PC-9 (cell line): ENCODE data around the gene ZNF341. TPM values are rescaled to one million over a fixed set of nuclear protein-coding genes. Genes with fewer than 3 reads are reported as not detected.
A peak's percentile ranks its signal among the peaks of the same experiment; 100 is the strongest.

Experiments used
- BruUV-seq: library from RNA; stranded (reverse); fragments of 400-500 nt; replicated peaks from 2 replicates; lab custom pipeline; 2021; lab: Mats Ljungman, UMichigan
- CTCF ChIA-PET: fragments of 300-600 bp; sonication (Branson Sonifier 250); formaldehyde crosslinking; loops from one replicate; lab custom pipeline; 2022; ENCODE audit warnings: antibody characterized with exemption; lab: Charles Lee
- POLR2A ChIA-PET: fragments of 300-600 bp; sonication (Branson Sonifier 250); formaldehyde crosslinking; loops from one replicate; lab custom pipeline; 2022; ENCODE audit warnings: antibody characterized with exemption; ENCODE audit not compliant: unreplicated experiment; lab: Charles Lee
- DNase-seq, 2 experiments: peaks; one replicate each; pipeline versions ENCODE4 v3.0.0 to v3.0.0-alpha.2; 2015 to 2022; ENCODE audit warnings: mixed read lengths in 1 of 2
- H2AFZ ChIP-seq: fragments of 200-600 bp; sonication (generic); 2 replicates; pipeline ENCODE4 v1.8.1; 2017; ENCODE audit warnings: antibody characterized with exemption
- H3F3A ChIP-seq: fragments of 200-600 bp; sonication (generic); 2 replicates; pipeline ENCODE4 v1.8.1; 2017; ENCODE audit warnings: antibody characterized with exemption, mild to moderate bottlenecking, low read depth; ENCODE audit not compliant: insufficient read depth
- H3K27ac ChIP-seq: fragments of 200-600 bp; sonication (generic); 2 replicates; pipeline ENCODE4 v1.6.1; 2016; ENCODE audit warnings: mixed run types
- H3K27me3 ChIP-seq: fragments of 200-600 bp; sonication (generic); 2 replicates; pipeline ENCODE4 v1.6.1; 2016; ENCODE audit warnings: low read depth, mixed run types; ENCODE audit not compliant: insufficient read depth
- H3K36me3 ChIP-seq: fragments of 200-600 bp; sonication (generic); 2 replicates; pipeline ENCODE4 v1.6.1; 2016; ENCODE audit warnings: low read depth, mixed run types
- H3K4me1 ChIP-seq: fragments of 200-600 bp; sonication (generic); replicated peaks from 2 replicates; pipeline ENCODE4 v1.6.1; 2016; ENCODE audit warnings: mixed run types; ENCODE audit not compliant: insufficient read depth
- H3K4me2 ChIP-seq: fragments of 200-600 bp; sonication (generic); 2 replicates; pipeline ENCODE4 v1.6.1; 2017; ENCODE audit warnings: mixed run types
- H3K4me3 ChIP-seq: fragments of 200-600 bp; sonication (generic); 2 replicates; pipeline ENCODE4 v1.6.1; 2016; ENCODE audit warnings: mixed run types
- H3K79me2 ChIP-seq: fragments of 200-600 bp; sonication (generic); 2 replicates; pipeline ENCODE4 v1.6.1; 2017; ENCODE audit warnings: low read depth, mixed run types
- H3K9me2 ChIP-seq: fragments of 200-600 bp; sonication (generic); 2 replicates; pipeline ENCODE4 v1.8.1; 2017; ENCODE audit warnings: mild to moderate bottlenecking; ENCODE audit not compliant: insufficient read depth
- H3K9me3 ChIP-seq: fragments of 200-600 bp; sonication (generic); 2 replicates; pipeline ENCODE4 v1.8.1; 2016; ENCODE audit warnings: low read depth; ENCODE audit not compliant: insufficient read depth
- H4K20me1 ChIP-seq: fragments of 200-600 bp; sonication (generic); 2 replicates; pipeline ENCODE4 v1.8.1; 2017; ENCODE audit not compliant: insufficient read depth
- EZH2 ChIP-seq: fragments of 200-600 bp; sonication (generic); IDR thresholded peaks from 2 replicates; pipeline ENCODE4 v1.8.0; 2017; ENCODE audit warnings: antibody characterized with exemption, low read depth
- intact Hi-C: fragments of 100-400 bp; cut with micrococcal nuclease; formaldehyde crosslinking; loops from one replicate; pipeline ENCODE4 v1.10.0; 2022; ENCODE audit not compliant: unreplicated experiment
- total RNA-seq: library from RNA; stranded (reverse); gene quantifications from 2 replicates; pipeline ENCODE4 v1.2.3, GENCODE V29; 2021
- TF ChIP-seq, protein P1 (sequence below): fragments of 200-600 bp; sonication (generic); conservative IDR thresholded peaks from 2 replicates; pipeline ENCODE4 v1.6.1; 2017; ENCODE audit warnings: mixed run types, antibody characterized with exemption, mild to moderate bottlenecking, moderate library complexity

ZNF341 gene
- total RNA-seq, 1 experiment from 2014 or later, result 5.6 TPM

DNA sequence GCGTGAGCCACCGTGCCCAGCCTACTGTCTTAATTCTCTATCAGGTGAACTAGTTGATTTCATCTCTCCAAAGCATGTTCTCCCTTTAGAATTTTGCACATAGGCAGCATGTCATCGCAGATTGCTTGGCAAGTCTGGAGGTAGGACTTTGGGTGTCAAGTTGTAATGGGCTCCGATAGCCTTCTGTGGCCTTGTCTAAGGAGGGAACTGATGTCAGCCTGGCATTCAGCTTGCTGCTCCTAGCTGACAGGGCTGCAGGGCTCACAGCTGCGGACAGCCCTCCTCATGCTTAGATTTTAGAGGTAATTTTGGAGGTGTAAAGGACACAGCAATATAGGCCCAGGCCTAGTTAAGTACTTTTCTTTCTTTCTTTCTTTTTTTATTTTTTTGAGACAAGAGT lies 90.6 kb downstream of the ZNF341 start:
- Histone ChIP-seq H3K79me2 (peaks cover 100% of the 10 kb centered on the region), H3K4me1 (peaks cover 17% of the 10 kb centered on the region), H3K27me3 (no peaks in the 10 kb centered on the region), H3K27ac (no peak overlapping the region), H4K20me1 (peaks cover 96% of the 10 kb centered on the region), H3K4me3 (no peak overlapping the region), H3F3A (peaks cover 30% of the 10 kb centered on the region; the same call in 1 of the 2 replicates), H3K9me2 (no peaks in the 10 kb centered on the region), H3K9me3 (no peaks in the 10 kb centered on the region), H3K4me2 (no peak overlapping the region), H3K36me3 (peaks cover 14% of the 10 kb centered on the region), H2AFZ (no peak overlapping the region)
- no peak for DNase-seq
- ChIA-PET CTCF (no interaction called here), POLR2A (no interaction called here)
- no peak for TF ChIP-seq EZH2
- TF ChIP-seq, protein P1, sequence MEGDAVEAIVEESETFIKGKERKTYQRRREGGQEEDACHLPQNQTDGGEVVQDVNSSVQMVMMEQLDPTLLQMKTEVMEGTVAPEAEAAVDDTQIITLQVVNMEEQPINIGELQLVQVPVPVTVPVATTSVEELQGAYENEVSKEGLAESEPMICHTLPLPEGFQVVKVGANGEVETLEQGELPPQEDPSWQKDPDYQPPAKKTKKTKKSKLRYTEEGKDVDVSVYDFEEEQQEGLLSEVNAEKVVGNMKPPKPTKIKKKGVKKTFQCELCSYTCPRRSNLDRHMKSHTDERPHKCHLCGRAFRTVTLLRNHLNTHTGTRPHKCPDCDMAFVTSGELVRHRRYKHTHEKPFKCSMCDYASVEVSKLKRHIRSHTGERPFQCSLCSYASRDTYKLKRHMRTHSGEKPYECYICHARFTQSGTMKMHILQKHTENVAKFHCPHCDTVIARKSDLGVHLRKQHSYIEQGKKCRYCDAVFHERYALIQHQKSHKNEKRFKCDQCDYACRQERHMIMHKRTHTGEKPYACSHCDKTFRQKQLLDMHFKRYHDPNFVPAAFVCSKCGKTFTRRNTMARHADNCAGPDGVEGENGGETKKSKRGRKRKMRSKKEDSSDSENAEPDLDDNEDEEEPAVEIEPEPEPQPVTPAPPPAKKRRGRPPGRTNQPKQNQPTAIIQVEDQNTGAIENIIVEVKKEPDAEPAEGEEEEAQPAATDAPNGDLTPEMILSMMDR, result no peak
- intact Hi-C loops, result no loop called here
- no TSS peak for BruUV-seq

DNA sequence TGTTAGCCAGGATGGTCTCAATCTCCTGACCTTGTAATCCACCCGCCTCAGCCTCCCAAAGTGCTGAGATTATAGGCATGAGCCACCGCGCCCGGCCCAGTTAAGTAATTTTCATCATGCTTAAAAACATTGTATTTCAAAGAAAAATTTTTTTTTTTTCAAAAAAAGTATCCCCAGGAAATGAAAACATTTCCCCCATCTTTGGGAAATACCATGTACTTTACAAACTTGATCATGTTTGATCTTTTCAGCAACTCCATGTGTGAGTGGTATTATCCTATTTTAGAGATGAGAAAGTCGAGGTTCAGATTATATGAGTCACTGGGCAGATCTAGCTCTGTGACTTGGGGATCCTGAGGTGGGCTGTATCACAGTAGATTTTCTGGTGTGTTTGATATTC lies 91.2 kb downstream of the ZNF341 start:
- no peak for TF ChIP-seq EZH2
- TF ChIP-seq, protein P1, result no peak
- Histone ChIP-seq H3K4me2 (no peak overlapping the region), H4K20me1 (peaks cover 96% of the 10 kb centered on the region), H3K27me3 (no peaks in the 10 kb centered on the region), H3F3A (peaks cover 30% of the 10 kb centered on the region; the same call in 1 of the 2 replicates), H2AFZ (no peak overlapping the region), H3K27ac (no peak overlapping the region), H3K79me2 (peaks cover 100% of the 10 kb centered on the region), H3K9me3 (no peaks in the 10 kb centered on the region), H3K4me1 (peaks cover 17% of the 10 kb centered on the region), H3K4me3 (no peak overlapping the region), H3K36me3 (peaks cover 14% of the 10 kb centered on the region), H3K9me2 (no peaks in the 10 kb centered on the region)
- CTCF ChIA-PET, result no interaction called here
- no TSS peak for BruUV-seq
- POLR2A ChIA-PET, result no interaction called here
- intact Hi-C loops, result no loop called here
- DNase-seq, result no peak

DNA sequence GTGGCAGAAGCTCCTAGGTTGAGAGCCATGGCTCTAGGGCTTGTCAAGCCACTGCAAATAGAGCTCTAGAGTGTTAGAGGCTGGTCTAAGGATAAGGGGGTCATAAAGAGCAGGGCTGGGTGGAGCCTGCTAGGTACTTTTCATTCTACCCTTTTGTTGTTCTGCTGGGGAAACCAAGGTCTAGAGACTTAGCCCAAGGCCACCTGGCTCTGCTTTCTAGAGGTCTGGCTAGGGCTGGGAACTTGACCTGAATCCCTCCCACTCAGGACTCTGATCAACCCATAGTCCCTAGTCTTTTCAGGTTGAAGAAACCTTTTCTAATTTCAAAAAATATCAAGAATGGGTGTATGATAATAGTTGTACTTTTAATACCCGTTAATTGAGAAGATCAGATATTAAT lies 93.1 kb downstream of the ZNF341 start:
- TF ChIP-seq, protein P1, result no peak
- TF ChIP-seq EZH2, result no peak
- no peaks in the 10 kb centered on the region for H3K27me3 ChIP-seq
- peak overlapping the region; percentile 52; the same call in 1 of the 2 replicates for H3K27ac ChIP-seq
- ChIA-PET CTCF (no interaction called here), POLR2A (no interaction called here)
- no TSS peak for BruUV-seq
- peaks cover 100% of the 10 kb centered on the region for H3K79me2 ChIP-seq
- peaks cover 17% of the 10 kb centered on the region for H3K4me1 ChIP-seq
- no peaks in the 10 kb centered on the region for H3K9me2 ChIP-seq
- intact Hi-C loops, result no loop called here
- H3K4me3 ChIP-seq, result no peak overlapping the region
- no peaks in the 10 kb centered on the region for H3K9me3 ChIP-seq
- 0 out of 2 replicates have a peak overlapping the region, but pooled peaks have one; percentile 21 for H3K4me2 ChIP-seq
- H2AFZ ChIP-seq, result no peak overlapping the region
- peaks cover 9% of the 10 kb centered on the region for H3K36me3 ChIP-seq
- peaks cover 21% of the 10 kb centered on the region; the same call in 1 of the 2 replicates for H3F3A ChIP-seq
- peaks cover 95% of the 10 kb centered on the region for H4K20me1 ChIP-seq
- DNase-seq, result no peak
